HepG2 (cell line): ENCODE measurements around the gene P3R3URF. TPM values are rescaled to one million over a fixed set of nuclear protein-coding genes. Genes with fewer than 3 reads are reported as not detected.

Source experiments
- AGO1 ChIP-seq: fragments of 200-400 bp; formaldehyde crosslinking; IDR thresholded peaks from 2 replicates; pipeline ENCODE4 v1.6.1; 2017; ENCODE audit warnings: mild to moderate bottlenecking, low read depth, low read length, moderate library complexity; ENCODE audit not compliant: poor library complexity, severe bottlenecking
- AHDC1 ChIP-seq: sonication (generic); formaldehyde crosslinking; IDR thresholded peaks from 2 replicates; pipeline ENCODE4 v1.5.1; 2020; ENCODE audit warnings: mild to moderate bottlenecking, missing genetic modification reagents, borderline replicate concordance
- GABPB1 ChIP-seq: IDR thresholded peaks from 2 replicates; pipeline ENCODE4 v1.6.1; 2016; ENCODE audit warnings: mild to moderate bottlenecking, missing genetic modification reagents, moderate library complexity, missing compliant biosample characterization
- HDAC6 ChIP-seq: fragments of 200-600 bp; sonication (generic); IDR thresholded peaks from 2 replicates; pipeline ENCODE4 v1.7.0; 2017; ENCODE audit warnings: mild to moderate bottlenecking, antibody characterized with exemption, low read length, low read depth
- JDP2 ChIP-seq: sonication (generic); formaldehyde crosslinking; IDR thresholded peaks from 2 replicates; pipeline ENCODE4 v1.8.1; 2022; ENCODE audit warnings: missing genetic modification reagents, borderline replicate concordance
- KDM2A ChIP-seq: sonication (generic); formaldehyde crosslinking; IDR thresholded peaks from 2 replicates; pipeline ENCODE4 v1.4.0; 2020; ENCODE audit warnings: low read depth, missing genetic modification reagents, borderline replicate concordance
- MTF2 ChIP-seq: sonication (generic); formaldehyde crosslinking; IDR thresholded peaks from 2 replicates; pipeline ENCODE4 v1.5.0; 2020; ENCODE audit warnings: missing genetic modification reagents, borderline replicate concordance
- ZSCAN25 ChIP-seq: sonication (generic); formaldehyde crosslinking; IDR thresholded peaks from 2 replicates; pipeline ENCODE4 v1.8.0; 2022; ENCODE audit warnings: mild to moderate bottlenecking, missing genetic modification reagents
- polyA plus RNA-seq, 8 experiments: library from polyadenylated mRNA; depleted of rRNA in 3 of 8; stranded (reverse) in 7 of 8; unstranded in 1 of 8; fragments of >200 nt; fragmentation: Illumina TruSeq in 4 of 8; extraction: Trizol in 4 of 8; gene quantifications; 2 replicates each; pipeline versions ENCODE4 v1.2.1 to v1.2.3, GENCODE V29; 2011 to 2016; ENCODE audit warnings: low read depth in 4 of 8, missing spikeins in 1 of 8, mixed read lengths in 1 of 8; ENCODE audit not compliant: insufficient read depth in 1 of 8
- total RNA-seq, 5 experiments: library from RNA; depleted of rRNA; stranded (reverse); fragments of >200 nt; fragmentation: Illumina TruSeq; extraction: Trizol; gene quantifications; 2 replicates each; pipeline ENCODE4 v1.2.3, GENCODE V29; 2016; ENCODE audit warnings: low read depth in 1 of 5
- TF ChIP-seq, protein P1 (sequence below): sonication (generic); formaldehyde crosslinking; IDR thresholded peaks from 2 replicates; pipeline ENCODE4 v1.5.0; 2020; ENCODE audit warnings: mild to moderate bottlenecking, missing genetic modification reagents, borderline replicate concordance
- TF ChIP-seq, protein P2 (sequence below): sonication (generic); formaldehyde crosslinking; IDR thresholded peaks from 2 replicates; pipeline ENCODE4 v1.4.0; 2020; ENCODE audit warnings: missing genetic modification reagents

The P3R3URF gene
- total and polyA plus RNA-seq, 2 of the 13 experiments (the other 11 are each of a cell fraction or from before 2014, with no cell fraction given), result not detected

DNA sequence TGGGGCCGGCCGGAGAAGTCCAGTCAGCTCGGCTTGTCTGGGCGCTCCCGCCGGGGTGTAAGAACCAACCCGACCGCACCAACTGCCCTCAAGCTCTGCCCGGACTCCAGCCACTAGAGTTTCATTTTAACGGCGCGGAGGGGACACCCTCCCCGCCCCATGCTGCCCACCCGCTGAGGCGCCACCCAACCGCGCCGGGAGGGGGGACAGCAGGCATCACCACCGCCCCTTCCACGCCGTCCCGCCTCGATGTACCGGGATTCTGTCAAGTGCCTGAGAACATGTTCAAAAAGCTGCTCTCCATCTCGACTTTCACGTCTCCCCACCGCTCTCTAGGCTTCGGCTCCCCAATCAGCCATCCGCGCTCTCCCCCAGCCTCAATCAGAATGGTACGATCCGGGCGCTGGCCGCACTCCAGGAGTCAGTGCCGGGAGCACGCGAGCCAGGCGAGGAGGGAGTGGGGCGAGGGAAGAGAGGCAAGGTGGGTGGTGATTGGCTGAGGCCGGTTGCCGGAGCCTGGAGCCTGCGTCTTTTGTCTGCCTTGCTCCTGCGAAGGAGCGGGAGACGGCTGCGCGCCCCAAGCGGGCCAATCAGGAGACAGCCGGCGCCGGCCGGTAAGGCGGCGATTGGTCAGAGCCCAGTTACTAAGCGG, 43.6 kb downstream of the P3R3URF start, which contains the start of gene PIK3R3 (continued):
- TF ChIP-seq, protein P1, sequence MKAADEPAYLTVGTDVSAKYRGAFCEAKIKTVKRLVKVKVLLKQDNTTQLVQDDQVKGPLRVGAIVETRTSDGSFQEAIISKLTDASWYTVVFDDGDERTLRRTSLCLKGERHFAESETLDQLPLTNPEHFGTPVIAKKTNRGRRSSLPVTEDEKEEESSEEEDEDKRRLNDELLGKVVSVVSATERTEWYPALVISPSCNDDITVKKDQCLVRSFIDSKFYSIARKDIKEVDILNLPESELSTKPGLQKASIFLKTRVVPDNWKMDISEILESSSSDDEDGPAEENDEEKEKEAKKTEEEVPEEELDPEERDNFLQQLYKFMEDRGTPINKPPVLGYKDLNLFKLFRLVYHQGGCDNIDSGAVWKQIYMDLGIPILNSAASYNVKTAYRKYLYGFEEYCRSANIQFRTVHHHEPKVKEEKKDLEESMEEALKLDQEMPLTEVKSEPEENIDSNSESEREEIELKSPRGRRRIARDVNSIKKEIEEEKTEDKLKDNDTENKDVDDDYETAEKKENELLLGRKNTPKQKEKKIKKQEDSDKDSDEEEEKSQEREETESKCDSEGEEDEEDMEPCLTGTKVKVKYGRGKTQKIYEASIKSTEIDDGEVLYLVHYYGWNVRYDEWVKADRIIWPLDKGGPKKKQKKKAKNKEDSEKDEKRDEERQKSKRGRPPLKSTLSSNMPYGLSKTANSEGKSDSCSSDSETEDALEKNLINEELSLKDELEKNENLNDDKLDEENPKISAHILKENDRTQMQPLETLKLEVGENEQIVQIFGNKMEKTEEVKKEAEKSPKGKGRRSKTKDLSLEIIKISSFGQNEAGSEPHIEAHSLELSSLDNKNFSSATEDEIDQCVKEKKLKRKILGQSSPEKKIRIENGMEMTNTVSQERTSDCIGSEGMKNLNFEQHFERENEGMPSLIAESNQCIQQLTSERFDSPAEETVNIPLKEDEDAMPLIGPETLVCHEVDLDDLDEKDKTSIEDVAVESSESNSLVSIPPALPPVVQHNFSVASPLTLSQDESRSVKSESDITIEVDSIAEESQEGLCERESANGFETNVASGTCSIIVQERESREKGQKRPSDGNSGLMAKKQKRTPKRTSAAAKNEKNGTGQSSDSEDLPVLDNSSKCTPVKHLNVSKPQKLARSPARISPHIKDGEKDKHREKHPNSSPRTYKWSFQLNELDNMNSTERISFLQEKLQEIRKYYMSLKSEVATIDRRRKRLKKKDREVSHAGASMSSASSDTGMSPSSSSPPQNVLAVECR, result peak; percentile 91
- TF ChIP-seq ZSCAN25 (CRISPR knock-in tag) (peak; percentile 68; the same call in 1 of the 2 replicates), JDP2 (CRISPR knock-in tag) (peak; percentile 95), HDAC6 (no peak), GABPB1 (peak; percentile 76), AGO1 (no peak), AHDC1 (peak; percentile 65; the same call in 1 of the 2 replicates), MTF2 (CRISPR knock-in tag) (peak; percentile 70; the same call in 1 of the 2 replicates), KDM2A (CRISPR knock-in tag) (peak; percentile 86)
- TF ChIP-seq, protein P2, sequence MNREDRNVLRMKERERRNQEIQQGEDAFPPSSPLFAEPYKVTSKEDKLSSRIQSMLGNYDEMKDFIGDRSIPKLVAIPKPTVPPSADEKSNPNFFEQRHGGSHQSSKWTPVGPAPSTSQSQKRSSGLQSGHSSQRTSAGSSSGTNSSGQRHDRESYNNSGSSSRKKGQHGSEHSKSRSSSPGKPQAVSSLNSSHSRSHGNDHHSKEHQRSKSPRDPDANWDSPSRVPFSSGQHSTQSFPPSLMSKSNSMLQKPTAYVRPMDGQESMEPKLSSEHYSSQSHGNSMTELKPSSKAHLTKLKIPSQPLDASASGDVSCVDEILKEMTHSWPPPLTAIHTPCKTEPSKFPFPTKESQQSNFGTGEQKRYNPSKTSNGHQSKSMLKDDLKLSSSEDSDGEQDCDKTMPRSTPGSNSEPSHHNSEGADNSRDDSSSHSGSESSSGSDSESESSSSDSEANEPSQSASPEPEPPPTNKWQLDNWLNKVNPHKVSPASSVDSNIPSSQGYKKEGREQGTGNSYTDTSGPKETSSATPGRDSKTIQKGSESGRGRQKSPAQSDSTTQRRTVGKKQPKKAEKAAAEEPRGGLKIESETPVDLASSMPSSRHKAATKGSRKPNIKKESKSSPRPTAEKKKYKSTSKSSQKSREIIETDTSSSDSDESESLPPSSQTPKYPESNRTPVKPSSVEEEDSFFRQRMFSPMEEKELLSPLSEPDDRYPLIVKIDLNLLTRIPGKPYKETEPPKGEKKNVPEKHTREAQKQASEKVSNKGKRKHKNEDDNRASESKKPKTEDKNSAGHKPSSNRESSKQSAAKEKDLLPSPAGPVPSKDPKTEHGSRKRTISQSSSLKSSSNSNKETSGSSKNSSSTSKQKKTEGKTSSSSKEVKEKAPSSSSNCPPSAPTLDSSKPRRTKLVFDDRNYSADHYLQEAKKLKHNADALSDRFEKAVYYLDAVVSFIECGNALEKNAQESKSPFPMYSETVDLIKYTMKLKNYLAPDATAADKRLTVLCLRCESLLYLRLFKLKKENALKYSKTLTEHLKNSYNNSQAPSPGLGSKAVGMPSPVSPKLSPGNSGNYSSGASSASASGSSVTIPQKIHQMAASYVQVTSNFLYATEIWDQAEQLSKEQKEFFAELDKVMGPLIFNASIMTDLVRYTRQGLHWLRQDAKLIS, result no peak
